PFSK-1 (cell line): ENCODE data around the gene ATP8A1.

Source experiments
- FOXP2 ChIP-seq: optimal IDR thresholded peaks from 2 replicates; pipeline ENCODE3; 2011; ENCODE audit warnings: borderline replicate concordance, control low read depth, inconsistent platforms; ENCODE audit not compliant: insufficient read depth; ENCODE audit errors: extremely low read length, extremely low read depth
- POLR2AphosphoS5 ChIP-seq: IDR thresholded peaks from 2 replicates; pipeline ENCODE4 v1.6.1; 2012; ENCODE audit warnings: low read depth, mild to moderate bottlenecking, control low read depth, low read length, moderate library complexity
- REST ChIP-seq, 2 experiments: IDR thresholded peaks; 2 replicates each; pipeline versions ENCODE4 v1.6.1 to v1.8.0; 2011 to 2012; ENCODE audit warnings: low read depth in 2 of 2, low read length in 2 of 2, control low read depth in 1 of 2, inconsistent platforms in 1 of 2, mild to moderate bottlenecking in 1 of 2, moderate library complexity in 1 of 2; ENCODE audit not compliant: insufficient read depth in 1 of 2
- SIN3A ChIP-seq: IDR thresholded peaks from 2 replicates; pipeline ENCODE4 v1.6.1; 2012; ENCODE audit warnings: mild to moderate bottlenecking, low read length, moderate library complexity, borderline replicate concordance; ENCODE audit not compliant: insufficient read depth
- TAF1 ChIP-seq: IDR thresholded peaks from 2 replicates; pipeline ENCODE4 v1.6.1; 2012; ENCODE audit warnings: low read length, control low read depth, borderline replicate concordance; ENCODE audit not compliant: insufficient read depth

ATP8A1 gene

GRCh38 chr4:42588909-42589308 lies 68.0 kb downstream of the ATP8A1 start:
- TF ChIP-seq REST (IDR thresholded peaks at IDR 0.05; ENCODE audit: insufficient read depth in 1 of 2, low read depth in 2 of 2, low read length in 2 of 2) (no peak), TAF1 (no peak), SIN3A (no peak), FOXP2 (no peak), POLR2AphosphoS5 (no peak)

DNA sequence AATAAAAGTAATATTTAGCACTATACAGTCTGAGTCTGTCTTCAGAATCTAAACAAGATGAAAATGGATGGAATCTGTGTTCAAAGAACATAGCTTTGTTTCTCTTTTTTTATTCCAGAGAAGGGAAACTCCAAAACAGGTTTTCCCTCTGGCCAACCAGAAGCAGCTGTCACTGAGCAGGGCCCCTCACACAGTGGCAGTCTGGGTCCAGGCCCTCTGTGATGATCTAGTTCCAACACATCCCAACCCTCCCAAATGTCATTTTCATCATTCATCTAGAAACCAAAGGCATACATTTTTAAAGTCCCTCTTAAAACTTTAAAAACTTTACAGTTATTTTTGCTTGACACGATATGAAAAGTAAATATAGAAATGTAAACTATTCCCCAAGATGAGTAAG lies 70.1 kb downstream of the ATP8A1 start:
- TF ChIP-seq POLR2AphosphoS5 (no peak), REST (IDR thresholded peaks at IDR 0.05; ENCODE audit: insufficient read depth in 1 of 2, low read depth in 2 of 2, low read length in 2 of 2) (no peak), FOXP2 (no peak), SIN3A (no peak), TAF1 (no peak)

GRCh38 chr4:42579903-42580302 lies 77.0 kb downstream of the ATP8A1 start:
- TF ChIP-seq REST (IDR thresholded peaks at IDR 0.05; ENCODE audit: insufficient read depth in 1 of 2, low read depth in 2 of 2, low read length in 2 of 2): no peak
- TF ChIP-seq TAF1: no peak
- no peak for TF ChIP-seq POLR2AphosphoS5
- TF ChIP-seq SIN3A: no peak
- TF ChIP-seq FOXP2: no peak

DNA sequence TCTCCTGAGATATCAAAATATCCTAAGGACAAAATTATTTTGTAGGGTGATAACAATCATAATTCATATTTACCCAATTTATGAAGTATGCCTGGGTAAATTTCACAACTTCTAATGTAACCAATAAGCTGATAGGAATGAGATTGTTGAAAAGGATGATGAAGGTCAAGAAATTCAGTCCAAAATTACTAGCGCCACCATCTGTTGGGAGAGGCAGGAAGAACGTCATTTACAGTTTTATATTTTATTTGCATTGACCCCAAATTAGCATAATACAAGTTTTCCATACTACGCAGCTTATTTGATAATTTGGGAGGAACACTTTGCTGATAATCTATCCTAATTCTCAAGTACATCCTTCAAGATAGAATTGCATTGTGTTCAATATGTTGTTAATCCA lies 78.7 kb downstream of the ATP8A1 start:
- TF ChIP-seq POLR2AphosphoS5: no peak
- no peak for TF ChIP-seq SIN3A

DNA sequence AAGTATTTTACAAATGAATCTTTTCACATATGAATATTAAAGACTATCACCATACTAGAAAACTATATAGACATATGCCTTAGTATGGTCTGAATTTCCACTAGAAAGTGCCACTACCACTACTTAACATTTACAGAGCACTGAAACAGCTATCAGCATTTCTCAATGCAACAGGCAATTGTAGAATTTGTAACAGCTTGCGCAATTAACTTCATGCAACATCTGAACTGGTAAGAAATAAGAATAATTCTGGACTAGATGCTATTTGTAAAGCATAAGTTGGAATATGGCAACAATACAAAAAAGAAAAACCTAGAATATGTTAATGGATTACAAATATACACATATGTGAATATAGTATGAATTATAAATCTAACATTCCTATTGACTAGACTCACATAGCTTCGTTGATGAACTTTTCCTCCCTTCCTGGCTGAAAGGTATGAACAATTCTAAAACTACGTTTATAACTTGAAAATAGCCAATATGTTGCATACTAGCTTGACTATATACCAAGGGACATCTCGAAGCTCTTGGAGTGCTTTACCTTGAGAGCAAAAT lies 82.0 kb downstream of the ATP8A1 start:
- TF ChIP-seq FOXP2: no peak
- no peak for TF ChIP-seq SIN3A
- TF ChIP-seq POLR2AphosphoS5: no peak
- no peak for TF ChIP-seq TAF1
- TF ChIP-seq REST (IDR thresholded peaks at IDR 0.05; ENCODE audit: insufficient read depth in 1 of 2, low read depth in 2 of 2, low read length in 2 of 2): no peak
